GM21717 (cell line): ENCODE results near the gene BOK.
"Not testable (repeated sequence)": the region's sequence is repeated elsewhere in the genome, so short reads cannot be mapped to it uniquely, and the experiment has no call there.

Experiments used
- ATAC-seq: cut with Tn5 transposase; IDR thresholded peaks from one replicate; pipeline ENCODE4 v1.9.1; 2021; ENCODE audit warnings: mild to moderate bottlenecking, moderate library complexity; ENCODE audit not compliant: unreplicated experiment

BOK gene

DNA sequence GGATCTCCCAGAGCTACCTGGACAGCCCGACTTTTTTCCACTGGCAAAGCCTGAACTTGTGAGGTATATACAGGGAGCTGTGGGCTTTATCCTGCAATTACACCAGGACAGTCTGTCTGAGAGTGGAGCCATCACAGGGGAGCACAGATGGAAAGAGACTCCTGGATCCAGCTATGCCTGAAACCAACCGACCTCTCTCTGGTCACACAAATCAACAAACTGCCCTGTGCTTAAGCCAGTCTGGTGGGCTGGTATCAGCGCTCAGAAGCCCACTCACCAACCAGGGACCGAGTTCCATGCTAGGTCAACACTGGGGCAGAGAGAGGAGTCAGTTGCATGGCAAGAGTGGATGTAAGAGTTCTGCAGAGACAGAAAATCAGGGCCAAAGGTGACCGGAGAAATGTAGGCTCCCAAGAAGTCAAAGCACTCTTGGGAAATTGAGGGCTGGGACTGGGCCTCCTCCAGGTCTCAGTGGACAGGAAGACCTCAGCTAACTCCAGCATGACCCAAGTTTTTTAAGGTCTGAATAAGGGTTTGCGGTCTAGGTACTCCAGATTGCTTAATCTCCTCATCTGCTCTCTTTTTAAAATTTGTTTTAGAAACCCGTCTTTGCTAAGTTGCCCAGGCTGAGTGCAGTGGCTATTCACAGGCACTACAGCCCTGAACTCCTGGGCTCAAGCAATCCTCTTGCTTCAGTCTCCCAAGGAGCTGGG, 3.8 kb upstream of the BOK start:
- no peak for ATAC-seq

DNA sequence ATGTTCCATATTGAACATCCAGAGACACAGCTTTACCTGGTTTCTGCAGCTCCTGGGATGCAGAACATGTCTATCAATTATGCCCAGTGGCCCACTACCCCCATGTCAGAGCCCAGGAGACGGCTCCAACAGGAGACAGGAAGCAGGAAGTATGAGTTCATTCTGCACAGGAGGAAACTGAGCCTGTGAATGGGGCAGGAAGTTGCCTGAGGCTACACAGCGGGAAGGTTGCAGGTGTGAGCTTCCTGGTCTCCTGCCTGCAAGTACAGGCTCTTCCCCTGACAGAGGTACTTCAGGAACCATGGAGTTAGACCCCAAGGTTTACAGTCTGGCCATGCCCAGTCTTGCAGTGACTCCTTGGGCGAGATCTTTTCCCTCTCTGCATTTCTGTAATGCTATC, 2.8 kb upstream of the BOK start:
- ATAC-seq: no peak

DNA sequence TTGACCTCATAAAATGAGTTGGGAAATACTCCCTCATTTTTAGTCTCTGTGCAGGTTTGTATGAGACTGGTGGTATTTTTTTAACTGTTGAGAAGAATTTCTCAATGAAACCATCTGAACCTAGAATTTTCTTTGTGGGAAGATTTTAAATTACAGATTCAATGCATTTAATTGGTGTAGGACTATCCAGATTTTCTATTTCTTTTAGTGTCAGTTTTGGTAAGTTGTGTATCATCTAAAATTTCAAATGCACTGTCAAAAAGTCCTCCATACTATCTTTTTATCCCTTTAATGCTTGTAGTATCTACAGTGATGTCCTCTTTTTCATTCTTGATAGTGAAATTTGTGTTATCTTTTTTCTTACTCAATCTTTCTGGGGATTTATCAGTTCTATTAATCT, 1.8 kb upstream of the BOK start:
- no peak for ATAC-seq

DNA sequence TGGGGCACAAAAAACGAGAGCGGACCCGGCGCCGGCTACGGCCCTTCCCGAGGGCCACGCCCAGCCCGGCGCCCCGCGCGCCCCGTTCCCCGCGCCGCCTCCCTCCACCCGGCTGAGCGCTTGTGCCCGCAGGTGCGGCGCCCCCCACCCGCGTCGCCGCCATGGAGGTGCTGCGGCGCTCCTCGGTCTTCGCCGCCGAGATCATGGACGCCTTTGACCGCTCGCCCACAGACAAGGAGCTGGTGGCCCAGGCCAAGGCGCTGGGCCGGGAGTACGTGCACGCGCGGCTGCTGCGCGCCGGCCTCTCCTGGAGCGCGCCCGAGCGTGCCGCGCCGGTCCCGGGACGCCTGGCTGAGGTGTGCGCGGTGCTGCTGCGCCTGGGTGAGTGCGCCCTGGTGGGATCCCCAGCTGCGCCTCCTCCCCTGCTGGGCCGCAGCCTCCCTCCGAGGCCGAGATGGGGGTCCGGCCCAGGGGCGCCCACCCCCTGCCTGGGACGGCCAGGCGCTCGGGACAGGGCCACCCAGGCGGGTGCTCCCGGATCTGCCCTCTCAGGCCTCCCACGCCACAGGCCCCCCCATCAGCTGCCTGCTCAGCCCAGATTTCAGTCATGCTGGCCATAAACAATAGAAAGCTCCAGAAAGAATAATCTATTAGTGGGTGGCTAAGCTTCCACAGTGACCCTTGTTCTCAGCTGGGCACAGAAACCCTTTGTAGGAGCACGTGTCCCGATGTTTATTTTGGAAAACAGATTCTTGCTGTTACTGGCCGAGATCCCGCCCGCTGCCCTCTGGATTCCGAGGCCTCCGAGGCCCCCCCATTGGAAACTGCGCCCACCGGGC, 997 bp downstream of the BOK start:
- ATAC-seq: no peak

DNA sequence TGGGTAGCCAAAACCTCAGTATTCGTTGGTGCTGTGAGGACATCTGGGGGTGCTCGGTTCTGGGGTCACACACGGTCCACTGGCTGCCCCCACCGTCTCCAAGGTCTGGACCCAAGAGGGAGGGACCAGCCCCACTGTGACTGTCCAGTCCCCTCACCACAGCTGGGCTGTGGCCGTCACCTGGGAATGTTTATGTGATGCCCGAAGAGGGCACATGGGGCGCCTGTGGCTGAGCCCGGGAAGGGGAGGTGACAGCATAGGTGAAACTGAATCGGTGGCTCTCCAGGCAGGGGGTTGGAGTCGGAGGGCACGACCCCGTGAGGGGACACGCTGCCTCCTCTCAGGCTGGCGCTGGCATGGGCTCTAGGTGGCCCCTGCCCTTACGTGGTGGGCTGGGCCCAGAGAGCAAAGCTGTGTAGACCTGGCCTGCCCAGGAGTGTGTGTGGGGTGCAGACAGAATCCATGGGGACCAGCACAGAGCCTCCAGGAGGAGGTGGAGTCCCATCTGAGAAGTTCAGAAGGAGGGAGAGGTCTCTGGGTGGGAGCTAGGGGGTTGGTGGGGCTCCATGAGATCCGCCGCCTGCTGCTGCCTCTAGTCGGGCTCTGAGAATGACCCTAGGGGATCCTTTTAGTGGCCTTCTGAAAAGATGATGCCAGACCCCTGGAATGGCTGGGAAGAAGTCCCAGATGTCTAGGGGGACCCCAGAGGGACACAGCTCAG, 1.8 kb downstream of the BOK start:
- no peak for ATAC-seq

DNA sequence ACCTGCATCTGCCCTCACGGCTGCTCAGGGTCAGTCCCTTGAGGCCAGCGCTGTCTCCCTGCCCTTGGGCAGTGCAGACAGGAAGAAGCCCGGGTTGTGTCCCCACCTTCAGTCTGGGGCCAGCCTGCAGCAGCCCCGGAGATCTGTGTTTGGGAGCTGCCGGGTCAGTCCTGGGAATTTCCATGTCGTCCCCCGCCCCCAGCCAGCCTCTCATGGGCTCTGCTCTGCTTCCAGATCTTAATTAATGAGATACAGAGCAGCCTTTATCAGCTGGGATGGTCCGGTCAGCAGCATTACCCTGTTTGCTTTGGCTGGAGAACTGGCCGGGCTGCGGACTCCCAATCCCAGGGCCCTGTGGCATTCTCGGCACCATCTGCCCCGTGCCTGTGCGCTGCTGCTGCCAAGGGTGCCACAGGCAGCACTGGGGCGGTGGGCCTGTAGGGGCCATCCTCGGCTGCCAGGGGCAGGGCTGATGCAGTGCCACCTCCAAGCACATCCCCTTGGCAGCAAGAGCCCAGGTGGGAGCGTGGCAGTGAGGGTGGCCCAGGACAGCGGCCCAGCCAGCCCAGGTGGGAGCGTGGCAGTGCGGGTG, 2.4 kb downstream of the BOK start:
- ATAC-seq: no peak

DNA sequence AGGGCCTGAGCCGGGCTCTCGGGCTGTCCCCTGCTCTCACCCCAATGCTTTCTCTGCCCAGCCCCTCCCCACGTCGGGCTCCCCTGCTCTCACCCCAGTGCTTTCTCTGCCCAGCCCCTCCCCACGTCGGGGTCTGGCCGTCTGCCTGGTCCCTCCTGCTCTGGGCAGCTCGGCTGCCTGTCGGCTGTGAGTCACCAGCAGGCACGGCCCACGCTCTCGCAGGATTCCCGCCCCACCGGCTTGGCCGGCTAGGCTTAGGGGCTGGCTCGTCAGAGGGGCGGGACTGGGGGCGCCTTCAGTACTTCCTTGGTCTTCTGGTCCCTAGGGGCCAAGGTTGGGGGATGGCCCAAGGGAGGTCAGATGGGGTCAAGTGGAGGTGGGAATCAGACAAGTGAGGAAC, 3.3 kb downstream of the BOK start:
- ATAC-seq: no peak

DNA sequence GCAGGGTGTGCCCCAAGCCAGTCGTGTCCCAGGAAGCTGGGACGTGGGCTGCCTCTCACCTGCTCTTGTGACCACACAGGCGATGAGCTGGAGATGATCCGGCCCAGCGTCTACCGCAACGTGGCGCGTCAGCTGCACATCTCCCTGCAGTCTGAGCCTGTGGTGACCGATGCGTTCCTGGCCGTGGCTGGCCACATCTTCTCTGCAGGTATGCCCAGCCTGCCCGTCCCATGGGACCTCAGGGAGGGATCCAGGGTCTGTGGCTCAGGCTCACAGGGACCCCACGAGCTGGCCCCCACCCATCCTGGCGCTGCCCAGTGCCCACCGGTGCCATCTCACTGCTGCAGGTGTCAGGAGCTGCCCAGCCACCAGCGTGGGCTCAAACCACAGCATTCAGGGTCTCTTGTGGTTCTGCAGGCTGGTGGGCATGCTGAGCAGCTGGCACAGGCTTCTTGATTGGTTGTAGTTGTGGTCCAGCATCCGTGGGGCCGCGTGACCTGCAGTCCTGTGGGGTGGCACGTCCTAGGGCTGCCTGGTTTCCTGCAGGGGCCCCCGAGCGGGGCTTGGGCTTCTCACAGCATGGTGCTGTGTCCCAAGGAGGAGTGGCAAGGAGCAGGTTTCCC, 3.8 kb downstream of the BOK start:
- ATAC-seq: no peak

DNA sequence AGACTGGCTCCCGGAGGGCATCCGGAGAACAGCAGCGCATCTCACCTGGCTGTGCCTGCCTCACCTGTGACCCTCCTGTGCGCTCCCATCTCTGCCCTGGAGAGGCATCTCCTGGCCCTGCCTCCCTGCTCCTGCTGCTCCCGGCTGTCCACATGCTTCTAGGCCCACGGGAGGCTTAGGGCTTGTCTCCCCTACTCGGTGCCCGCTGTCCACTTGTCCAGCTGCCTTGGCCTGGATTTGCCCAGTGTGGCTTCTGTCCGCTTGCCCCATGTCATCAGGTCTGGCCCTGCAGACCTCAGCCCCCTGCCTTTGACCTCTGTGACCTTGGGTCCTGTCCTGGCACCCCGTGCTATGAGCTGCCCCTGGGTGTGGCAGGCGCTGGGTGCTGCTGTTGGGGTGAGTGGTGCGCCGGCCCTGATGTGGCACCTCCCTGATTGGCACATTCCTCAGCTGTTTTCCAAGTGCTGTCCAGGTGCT, 4.5 kb downstream of the BOK start:
- ATAC-seq: no peak

DNA sequence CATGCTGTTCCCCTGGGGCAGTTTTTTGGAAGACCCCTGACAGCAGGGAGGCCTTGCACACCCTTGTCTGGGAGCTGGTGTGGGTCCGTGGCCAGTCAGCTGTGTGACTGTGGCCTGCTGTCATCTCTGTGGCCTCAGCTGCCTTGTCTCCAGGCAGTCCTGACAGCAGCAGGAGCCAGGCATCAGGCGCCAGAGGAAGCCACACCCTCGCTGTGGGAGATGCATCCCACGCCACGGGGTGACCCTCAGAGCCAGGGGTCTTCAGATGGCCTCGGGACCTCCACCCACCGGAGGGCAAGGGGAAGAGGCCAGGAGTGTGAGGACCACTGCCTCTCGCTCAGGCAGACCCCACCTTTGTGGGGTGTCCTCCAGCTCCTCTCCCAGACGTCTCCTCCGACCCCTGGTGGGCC, 5.0 kb downstream of the BOK start:
- ATAC-seq: no peak

DNA sequence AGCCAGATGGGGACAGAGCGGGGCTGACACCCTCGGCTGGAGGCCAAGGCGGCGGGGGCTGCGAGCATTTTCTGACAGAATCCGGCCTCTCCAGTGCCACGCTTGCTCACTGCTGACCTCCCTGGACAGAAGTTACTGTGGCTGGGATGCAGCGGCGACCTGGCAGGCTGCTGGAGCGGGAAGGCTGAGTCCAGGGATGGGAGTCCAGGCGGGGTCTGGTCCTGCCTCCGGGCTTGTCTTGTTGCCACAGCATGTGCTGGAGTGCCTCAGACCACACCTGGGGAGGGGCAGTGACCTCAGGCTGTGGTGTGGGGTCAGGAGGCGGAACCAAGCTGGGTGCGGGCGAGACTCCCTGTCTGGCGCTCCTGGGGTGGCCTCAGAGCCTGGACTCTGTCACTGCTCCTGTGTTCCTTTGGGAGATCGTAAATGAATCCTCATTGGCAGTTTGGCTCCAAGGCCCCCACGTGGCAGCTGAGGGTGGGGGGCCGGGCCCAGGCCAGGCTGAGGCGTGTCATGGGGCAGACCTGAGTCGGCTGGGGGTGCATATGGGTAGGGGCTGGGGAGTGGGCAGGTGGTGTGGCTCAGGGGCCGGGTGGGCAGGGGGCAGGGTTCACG, 5.5 kb downstream of the BOK start:
- no peak for ATAC-seq

DNA sequence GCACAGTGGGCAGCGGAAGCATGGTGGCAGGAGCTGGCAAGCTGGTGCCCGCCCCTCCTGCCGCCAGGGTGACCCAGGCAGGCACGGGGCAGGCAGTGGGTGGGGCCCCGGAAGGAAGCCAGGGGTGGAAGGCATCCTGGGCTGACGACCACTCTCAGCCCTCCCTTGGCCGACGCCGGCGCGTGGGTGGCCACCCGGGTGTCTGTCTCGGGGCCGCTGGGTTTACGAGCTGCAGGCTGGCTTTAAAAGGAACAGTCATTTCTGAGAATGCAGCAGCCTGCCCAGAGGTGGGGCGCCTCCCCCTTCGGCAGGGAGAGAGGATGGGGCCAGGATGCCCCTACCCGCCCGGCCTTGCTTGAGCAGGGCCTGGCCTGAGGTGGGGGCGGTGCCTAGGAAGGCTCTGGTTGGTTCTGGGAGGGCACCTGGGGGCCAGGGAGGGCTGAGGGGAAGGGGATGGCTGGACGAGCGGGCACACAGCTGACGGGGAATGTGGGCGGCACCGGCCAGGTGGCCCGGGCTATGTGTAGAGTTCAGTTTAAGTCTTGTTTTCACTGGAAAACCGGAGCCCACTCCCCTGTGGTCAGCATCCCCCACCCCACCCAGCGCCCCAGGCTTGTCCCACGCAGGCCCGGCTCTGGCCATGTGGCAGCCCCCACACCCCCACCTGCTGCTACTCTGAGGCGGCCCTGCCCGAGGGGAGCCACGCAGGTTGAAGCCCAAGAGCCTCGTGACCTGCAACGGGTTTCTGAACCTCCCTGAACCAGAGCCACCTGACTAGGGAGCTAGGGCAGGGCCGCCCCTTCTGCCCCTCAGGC, 6.3 kb downstream of the BOK start:
- ATAC-seq: no peak

DNA sequence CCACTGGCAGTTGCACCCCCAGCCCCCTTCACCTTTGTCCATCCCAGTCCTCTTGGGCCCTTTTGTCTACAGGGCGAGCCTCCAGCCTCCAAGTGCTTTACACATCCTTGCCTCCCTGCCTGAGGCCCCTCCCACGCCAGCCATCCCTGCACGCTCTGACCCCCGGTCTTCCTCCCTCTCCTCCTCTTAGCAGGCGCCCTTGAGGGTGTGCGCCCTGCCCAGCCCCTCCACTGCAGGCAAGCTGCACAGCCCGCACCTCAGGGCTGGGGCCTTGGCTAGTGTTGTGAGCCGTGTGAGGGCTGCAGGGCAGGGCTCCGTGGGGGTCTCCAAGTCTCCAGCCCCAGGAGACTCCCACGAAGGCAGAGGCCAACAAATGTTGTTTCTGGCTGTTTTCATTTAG, 6.9 kb downstream of the BOK start:
- no peak for ATAC-seq

DNA sequence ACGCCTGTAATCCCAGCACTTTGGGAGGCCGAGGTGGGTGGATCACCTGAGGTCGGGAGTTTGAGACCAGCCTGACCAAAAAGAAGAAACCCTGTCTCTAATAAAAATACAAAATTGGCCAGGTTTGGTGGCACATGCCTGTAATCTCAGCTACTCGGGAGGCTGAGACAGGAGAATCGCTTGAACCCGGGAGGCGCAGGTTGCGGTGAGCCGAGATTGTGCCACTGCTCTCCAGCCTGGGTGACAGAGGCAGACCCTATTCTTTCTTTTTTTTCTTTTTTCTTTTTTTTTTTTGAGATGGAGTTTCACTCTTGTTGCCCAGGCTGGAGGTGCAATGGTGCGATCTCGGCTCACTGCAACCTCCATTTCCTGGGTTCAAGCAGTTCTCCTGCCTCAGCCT, 7.5 kb downstream of the BOK start:
- ATAC-seq: not testable (repeated sequence)

DNA sequence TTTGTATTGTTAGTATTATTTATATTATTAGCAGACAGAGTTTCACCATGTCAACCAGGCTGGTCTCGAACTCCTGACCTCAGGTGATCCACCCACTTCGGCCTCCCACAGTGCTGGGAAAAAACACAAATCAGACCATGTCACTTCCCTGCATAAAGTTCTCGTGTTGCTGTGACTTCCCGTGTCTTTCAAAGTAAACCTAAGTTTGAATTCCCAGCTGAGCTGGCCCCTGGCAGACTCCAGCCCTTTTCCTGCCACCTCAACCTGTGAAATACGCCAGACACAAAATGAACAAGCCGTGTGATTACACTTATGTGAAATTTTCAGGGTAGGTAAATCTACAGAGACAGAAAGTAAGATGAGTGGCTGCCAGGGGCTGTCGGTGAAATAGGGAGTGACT, 7.9 kb downstream of the BOK start:
- ATAC-seq: no peak

DNA sequence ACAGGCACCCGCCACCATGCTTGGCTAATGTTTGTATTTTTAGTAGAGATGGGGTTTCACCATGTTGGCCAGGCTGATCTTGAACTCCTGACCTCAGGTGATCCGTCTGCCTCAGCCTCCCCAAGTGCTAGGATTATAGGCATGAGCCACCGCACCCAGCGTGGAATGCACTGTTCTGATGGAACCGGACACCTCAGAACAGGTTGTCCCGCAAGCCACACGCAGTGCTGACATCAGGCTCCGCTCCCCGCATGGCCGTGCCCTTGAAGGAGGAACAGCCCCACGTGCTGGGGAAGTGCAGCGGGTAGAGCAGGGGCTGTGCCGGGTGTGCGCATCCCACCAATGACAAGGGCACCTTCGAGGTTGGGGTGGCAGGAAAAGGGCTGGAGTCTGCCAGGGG, 8.7 kb downstream of the BOK start:
- not testable (repeated sequence) for ATAC-seq

DNA sequence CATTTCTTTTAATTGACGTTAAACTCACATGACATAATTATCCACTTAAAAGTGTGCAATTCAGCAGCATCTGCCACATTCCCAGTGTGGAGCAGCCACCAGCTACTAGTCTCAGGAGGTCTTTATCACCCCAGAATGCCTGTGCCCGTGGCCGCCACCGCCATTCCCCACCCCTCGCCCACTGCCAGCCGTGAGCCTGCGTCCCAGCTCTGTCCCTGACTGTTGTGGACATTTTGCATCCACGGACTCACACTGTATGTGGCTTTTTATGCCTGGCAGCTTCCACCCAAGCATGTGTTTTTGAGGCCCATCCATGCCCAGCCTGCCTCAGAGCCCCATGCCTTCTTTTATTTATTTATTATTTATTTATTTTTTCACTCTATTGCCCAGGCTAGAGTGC, 9.2 kb downstream of the BOK start:
- ATAC-seq: no peak

DNA sequence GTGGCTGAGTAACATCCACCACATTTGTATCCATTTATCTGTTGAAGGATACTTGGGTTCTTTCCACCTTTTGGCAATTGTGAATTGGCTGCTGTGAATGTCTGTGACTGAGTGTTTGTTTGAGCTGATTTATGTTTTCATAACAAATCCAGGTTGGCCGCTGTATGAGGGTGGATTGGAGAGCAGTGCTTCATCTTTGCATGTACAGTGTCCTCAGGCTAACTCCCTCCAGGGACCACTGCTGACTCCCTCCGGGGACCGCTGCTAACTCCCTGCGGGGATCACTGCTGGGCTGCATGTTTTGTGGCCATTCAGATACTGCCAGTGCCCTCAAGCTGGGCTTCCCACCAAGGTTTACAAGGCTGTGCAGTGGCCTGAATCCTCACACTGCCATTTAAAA, 10.2 kb downstream of the BOK start:
- ATAC-seq: no peak

DNA sequence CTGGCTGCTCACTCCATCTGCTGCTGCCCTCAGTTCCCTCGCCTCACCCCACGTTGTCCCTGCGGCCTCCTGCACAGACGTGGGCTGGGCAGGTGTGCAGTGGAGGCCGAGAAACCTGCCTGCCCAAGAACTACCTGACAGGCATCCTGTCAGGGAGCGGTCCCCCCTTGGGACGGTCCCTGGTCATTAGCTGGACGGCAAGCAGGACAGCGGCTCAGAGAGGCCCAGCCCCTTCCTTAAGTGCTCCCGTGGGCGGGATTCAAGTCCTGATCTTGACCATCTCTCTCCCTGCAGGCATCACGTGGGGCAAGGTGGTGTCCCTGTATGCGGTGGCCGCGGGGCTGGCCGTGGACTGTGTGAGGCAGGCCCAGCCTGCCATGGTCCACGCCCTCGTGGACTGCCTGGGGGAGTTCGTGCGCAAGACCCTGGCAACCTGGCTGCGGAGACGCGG, 11.3 kb downstream of the BOK start:
- ATAC-seq: no peak
